Effector CD8-positive, alpha-beta T cell (primary cell): ENCODE data around the gene RSU1.
"Not testable (repeated sequence)": the region's sequence is repeated elsewhere in the genome, so short reads cannot be mapped to it uniquely, and the experiment has no call there.

ENCODE experiments used
- DNase-seq: peaks from one replicate; lab custom pipeline; 2025; lab: John Stamatoyannopoulos, UW

Gene RSU1

DNA sequence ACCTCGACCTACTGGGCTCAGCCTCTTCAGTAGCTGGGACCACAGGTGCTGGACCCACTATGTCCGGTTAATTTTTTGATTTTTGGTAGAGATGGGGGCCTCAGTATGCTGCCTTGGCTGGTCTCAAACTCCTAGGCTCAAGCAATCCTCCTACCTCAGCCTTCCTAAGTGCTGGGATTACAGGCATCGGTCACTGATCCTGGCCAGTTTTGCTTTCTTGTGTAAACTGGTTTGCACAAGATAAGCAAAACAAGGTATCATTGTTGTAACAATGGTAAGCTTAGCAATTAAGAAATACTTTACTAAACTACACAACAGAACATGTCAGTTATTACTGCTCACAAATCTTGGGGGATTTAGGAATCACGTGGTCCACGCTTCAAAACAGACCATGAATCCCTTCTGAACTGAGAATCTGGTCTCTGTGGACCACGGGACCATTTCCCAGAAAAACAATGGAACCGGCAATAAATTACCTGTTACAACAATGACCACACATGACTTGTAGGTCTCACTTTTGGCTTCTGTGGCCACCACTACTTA, 36.8 kb downstream of the RSU1 start:
- DNase-seq: no peak

DNA sequence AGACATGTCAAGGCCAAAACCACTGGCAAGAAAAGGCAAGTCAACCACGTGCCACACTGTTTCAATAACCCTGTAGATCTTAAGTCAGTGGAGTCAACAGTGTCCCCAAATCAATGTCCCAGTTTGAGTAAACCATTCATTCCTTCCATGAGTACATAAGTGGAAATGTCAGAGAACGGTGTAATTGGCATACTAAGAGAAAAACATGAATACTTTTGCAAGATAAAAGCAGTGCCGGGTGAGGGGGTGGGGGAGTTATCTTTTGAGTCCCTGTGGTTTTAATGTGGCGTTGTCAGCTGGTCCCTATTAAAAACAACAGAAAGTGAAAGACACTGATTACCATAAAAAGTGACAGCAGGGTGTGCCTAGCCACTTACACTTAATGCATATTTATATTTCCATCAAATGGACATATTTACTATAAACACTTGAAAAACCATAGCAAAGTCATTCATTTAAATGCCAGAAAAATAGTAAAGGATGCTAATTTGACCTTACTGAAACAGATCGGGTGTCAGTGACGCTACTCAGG, 37.8 kb downstream of the RSU1 start:
- DNase-seq: no peak

DNA sequence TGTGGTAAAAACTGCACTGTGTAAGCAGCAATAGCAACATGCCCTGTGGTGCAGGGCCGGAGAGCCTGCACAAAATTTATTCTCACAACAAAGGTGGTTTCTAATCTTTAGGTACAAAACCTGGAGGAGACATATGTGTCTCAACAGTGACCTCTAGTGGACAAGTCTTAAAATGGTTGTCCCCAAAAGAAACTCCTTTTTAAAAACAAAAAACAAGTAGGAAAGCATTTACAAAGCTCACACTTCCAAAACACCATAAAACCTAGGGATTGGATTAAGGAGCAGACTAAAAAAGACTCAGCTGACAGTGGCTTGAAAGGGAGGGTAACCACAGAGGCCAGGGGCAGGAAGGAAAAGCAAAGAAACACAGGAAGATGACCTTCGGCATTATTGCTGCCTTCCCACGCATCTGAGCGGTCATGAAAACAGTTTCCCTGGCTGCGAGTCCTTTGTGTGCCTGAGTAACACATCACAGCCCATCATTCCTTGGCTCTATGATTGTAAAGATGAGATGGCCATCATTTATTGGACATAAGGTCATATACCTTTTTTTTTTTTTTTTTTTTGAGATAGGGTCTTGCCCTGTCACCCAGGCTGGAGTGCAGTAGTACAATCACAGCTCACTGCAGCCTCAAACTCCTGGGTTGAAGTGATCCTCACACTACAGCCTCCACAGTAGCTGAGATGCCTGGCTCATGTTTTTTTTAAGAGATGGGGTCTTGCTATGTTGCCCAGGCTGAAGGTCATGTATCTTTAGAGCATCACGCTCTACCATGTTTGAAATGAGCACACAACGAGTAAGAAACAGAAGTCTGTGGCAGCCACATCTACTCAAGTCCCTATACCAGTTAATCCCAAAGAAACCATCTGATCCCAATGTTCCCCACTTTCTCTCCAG, 39.5 kb downstream of the RSU1 start:
- no peak for DNase-seq

DNA sequence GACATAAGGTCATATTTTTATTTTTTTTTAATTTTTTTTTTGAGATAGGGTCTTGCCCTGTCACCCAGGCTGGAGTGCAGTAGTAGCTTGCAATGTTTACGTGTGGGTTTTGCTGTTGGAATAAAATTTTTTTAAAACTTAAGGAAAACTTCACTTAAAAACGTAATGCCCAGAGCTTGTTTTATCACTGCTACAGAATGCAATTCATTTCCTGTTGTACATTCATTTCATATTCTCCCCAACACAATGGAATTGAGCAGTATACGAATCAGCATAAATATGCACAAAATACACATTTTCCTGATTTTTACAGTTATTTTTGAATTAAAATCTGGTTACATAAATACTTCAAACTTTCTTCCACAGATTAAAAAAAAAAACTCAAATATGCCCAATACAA, 40.3 kb downstream of the RSU1 start:
- no peak for DNase-seq

DNA sequence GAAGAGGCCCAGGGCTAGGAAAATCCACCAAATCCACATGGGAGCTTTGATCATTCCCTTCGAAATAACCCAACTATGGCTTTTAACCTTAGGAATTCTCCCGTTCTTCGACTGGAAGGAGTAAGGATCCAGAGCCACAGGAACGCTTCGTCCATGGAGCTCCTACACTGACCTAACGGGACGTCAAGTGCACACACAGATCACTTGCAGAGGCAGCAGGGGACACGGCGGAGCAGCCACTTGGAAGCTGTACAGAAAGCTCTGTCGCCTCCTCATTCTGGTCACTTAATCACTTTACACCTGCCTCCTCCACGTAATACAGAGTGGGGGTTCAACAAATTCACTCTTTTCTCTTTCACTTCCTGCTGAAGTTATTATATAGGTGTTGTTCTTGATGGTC, 43.9 kb downstream of the RSU1 start:
- DNase-seq: no peak

DNA sequence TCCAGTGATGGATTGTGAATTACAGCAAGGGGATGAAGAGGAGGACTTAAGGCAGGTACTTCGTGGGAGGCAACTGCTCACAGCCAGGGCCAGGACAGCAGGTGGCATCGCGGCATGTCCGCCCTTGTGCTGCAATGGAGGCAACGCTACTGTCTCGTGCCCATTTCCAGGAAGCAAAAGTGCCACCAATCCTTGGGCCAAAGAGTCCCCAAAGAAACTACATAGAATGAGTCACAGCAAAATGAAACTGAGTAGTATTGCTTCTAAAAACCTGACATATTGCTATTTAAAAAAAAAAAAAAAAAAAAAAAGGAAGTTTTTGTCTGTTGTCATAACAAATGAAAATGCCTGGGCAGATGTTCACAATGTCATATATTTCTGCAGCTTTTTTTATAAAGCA, 46.6 kb downstream of the RSU1 start:
- no peak for DNase-seq

DNA sequence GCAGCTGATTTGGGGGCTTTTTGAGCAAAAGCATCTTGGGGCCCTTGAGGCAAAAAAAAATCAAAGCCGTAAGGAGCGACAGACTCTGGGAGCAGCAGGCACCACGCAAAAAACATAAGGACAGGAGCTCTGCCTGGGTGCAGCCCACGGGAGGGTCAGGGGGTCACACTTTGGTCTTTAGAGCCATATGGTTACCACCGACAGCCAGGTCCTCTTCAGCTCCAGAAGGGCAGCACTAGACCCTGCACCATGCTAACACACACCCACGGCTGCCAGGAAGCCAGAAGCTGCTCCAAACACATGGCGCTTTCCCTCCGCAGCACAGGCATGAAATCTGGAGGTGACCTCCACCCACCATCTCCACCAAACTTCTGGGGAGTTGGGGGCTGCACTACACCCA, 47.1 kb downstream of the RSU1 start:
- DNase-seq: no peak

DNA sequence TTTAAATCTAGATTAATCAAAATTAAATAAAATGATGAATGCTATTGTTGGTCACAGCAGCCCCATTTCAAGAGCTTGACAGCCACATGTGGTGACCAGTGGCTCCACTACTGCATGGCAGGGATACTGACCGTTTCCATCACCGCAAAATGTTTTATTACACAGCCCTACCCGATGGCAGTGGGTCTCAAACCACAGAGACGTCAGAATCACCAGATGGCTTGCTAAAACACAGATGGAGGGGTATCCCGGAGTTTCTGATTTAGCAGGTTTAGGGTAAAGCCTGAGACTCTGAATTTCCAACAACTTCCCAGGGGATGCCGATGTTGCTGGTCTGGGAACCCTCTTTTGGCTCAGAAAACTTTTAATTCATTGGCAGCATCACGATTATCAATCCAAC, 47.9 kb downstream of the RSU1 start:
- no peak for DNase-seq

DNA sequence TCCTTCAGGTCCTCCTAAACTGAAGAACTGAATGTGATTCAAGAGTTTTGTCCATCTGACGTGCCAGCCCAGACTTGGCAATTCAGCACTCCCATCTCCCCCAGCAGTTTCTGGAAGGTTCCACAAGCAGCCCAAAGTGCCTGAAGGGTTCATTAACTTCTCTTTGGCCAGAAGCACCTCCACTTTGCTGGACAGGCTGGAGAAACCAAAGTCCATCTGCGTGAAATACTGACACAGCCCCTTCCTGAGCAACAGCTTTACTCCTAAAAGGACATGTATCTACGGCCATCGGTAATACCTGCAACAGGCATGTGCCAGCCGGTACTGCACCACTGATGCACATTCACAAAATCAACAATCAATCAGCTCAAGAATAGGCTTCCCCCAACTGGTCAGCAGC, 48.5 kb downstream of the RSU1 start:
- DNase-seq: no peak

DNA sequence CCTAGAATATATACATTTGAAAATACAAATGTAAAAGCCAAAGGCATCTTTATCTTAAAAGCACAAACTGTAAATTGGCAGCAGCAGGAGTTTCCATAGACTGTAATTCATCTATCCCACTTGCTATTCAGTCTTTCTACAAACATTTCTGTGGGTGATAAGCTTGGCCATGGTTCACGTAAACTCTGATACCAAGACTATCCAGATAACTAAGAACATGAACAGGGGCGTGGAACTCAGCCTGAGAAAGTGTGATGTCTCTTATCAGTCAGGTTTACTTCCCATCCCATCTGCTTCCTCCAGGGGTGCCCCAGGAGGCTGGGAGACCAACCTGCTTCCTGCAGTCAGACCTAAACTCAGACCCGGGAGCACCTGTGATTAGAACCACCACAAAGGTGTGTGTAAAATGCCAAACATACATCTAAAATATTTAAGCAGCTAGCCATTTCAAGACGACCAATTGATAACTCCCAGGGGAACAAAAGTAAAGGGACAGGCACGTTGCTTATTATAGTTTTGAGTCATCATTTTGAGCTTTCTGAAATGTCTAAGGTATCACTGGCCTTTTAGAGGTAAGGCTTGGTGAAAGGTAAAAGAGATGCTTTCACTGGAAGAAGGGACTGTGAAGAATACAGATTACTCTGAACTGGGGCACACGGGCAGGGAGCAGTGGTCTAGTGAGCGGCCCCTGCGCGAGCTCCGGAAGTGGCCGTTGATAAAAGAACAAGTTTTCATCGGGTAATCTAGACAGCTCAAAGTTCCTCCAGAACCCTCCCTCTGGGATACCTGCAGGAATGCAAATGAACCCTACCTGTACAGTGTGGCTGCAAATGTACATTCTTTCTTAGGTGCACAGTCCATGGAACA, 51.5 kb downstream of the RSU1 start:
- no peak for DNase-seq

DNA sequence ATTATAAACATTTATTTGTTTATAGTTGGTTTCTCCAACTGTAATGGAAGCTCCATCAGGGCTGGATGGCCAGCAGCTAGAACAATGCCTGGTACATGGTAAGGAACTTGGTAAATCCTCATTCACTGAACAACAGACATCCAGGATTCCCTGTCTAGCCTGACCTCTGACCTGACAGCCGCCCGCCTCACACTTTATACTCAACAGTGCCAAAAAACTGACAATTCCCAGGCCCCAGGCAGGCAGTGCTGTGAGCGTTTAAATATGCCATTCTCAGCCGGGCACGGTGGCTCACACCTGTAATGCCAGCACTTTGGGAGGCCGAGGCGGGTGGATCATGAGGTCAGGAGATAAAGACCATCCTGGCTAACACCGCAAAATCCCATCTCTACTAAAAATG, 55.9 kb downstream of the RSU1 start:
- no peak for DNase-seq

DNA sequence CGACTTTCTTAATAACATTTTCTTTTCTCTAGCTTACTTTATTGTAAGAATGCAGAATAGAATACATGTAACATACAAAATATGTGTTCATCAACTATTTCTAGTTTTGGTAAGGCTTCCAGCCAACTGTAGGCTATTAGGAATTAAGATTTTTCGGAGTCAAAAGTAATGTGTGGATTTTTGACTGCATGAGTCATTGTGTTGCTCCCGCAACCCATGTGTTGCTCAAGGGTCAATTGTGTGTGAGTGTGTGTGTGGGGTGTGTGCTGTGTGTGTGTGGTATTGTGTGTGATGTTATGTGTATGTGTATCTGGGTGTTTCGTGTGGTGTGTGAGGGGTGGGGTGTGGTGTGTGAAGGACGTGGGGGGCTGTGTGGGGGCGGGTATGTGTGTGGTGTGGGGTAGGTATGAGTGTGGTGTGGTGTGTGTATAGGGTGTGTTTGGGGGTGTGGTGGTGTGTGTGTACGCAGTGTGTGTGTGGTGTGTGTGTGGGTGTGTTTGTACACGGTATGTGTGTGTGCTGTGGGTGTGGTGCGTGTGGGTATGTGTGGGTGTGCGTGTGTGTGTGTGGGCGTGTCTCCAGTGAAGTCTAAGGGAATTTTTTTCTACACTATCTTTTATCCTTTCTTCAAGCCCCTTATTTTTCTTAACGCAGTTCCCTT, 60.5 kb downstream of the RSU1 start:
- DNase-seq: no peak

DNA sequence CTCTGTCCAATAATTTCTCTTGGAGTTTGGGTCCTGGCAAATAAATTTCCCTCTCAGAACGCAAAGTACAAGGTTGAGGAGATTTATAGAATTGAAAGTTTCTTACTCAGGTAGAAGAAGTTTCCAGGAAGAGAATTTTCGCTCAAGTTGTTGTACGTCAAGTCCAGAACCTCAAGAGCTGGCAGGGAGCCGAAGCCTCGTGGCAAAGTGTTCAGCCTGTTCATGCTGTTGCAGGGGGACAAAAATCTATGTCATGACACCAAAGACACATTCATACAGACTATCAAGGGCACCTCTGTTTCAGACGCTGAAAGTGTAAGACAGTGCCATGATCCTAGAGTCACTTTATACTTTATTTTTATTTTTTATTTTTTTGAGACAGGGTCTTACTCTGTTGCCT, 62.5 kb downstream of the RSU1 start:
- no peak for DNase-seq

DNA sequence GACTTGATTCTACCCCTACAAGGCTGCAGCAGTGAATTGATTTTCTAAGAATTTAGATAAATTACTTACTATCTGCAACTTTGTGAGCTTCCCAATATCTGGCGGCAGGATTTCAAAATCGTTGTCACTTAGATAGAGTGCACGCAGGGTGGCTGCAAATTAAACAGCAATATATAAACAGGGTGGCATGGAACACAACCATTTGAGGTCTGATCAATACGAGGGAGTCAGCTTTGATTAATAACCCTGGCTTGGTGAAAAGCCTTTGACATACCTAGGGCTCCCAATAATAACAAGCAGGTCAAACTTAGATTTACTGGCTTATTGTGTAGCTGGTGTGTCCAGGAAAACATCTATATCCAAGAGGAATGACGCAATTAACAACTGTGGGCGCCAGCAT, 64.4 kb downstream of the RSU1 start:
- DNase-seq: not testable (repeated sequence)

DNA sequence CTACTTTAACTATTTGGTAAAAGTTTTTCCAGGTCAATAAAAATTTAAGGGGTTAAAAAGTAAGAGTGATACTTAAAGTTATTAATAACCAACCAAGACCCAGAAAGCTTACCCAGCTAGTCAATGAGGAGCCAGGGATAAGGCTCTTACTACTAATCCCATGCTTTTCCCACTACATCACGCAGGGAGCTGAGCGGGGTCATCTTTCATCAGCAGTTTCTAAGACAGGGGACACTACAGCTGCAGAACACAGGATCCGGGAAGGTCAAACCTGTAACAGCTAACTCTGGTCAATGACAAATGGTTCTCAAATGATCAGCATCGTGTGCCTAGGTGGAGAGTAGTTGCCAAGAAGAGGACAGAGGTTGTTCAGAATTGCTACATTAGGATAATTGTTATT, 65.1 kb downstream of the RSU1 start:
- DNase-seq: no peak

DNA sequence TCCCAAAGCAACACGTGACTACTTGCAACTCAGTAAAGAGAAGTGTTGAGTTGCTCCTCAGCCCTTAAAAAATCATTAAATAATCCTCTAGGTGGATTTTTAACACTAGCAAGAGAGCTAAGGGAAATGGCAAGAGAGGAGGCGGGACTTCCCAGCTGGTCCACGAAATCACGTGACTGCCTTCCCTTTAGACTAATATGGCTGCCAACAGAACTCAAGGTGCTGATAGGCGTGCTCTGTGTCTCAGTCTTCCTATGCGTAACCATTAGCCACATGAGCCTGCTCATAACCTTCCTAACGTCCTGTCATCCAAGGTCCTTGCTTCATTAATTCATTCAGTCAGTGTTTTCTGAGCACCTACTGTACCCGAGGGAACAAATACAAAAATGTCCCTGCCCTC, 66.0 kb downstream of the RSU1 start:
- no peak for DNase-seq

DNA sequence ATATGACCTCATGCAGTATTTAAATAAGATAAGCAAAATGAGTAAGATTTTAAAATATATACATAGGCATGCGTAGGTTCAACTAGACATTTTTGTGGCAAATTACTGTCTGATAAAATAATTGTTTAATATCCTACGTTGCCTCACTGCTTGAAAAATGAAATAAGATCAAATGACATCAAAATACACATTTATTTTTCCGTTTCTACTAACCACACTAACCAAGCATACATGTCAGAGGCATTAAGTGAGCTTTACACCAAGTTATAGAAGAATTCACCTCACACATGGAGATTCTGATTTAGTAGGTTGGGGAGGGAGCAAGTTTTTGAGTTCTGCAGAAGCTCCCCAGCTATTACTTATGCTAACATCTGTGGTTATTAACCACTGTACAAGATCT, 66.8 kb downstream of the RSU1 start:
- no peak for DNase-seq

DNA sequence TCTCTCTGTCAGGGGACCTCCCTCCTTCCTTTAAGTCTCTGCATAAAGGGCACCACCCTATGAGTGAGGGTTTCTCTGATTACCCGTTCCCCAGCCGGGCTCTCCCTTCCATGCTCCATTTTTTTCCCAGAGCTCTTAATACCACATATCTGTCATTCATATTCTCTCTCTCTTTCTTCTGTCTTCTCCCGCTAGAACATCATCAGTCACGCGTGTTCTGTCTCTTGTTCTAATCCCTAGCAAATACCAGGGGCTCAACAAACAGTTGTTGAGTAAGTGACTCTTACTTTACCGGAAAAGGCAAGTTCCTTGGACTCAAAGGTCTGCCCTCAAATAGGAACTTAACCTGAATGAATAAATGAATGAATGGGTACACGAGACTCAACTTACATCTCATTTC, 68.5 kb downstream of the RSU1 start:
- no peak for DNase-seq

DNA sequence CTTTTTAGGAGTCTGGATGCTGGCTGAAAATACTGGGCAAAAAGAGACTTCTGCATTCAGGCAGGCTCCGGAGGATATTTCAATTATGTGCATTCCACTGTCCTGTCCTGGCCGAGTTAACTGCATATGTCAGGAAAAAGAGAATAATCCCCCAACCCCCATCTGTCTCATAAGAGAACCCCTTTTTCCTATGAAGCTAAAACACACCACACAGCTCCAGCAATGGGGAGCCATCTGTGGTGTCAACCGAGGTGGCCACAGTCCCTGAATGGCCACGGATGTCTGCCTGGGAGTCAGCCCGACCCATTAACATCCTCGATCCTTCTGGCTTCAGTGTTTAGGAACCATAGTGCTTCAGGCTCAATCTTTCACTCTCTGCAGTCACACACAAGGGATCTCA, 70.4 kb downstream of the RSU1 start:
- no peak for DNase-seq

DNA sequence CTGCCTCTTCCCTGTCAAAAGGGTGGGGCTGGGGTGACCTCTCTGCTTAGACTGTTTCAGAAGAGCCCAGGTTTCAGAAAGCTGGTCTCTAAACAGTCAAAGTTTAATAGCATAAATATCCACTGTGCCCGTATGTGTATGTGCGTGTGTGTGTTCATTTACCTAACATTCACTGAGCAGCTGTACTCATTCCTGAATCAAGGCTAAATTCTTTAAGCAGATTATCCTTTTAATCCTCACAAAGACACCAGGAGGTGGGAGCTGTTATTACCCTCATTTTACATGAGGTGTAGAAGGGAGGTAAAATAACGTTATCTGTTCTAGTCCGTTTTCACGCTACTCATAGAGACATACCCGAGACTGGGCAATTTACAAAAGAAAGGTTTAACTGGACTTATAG, 72.2 kb downstream of the RSU1 start:
- no peak for DNase-seq

DNA sequence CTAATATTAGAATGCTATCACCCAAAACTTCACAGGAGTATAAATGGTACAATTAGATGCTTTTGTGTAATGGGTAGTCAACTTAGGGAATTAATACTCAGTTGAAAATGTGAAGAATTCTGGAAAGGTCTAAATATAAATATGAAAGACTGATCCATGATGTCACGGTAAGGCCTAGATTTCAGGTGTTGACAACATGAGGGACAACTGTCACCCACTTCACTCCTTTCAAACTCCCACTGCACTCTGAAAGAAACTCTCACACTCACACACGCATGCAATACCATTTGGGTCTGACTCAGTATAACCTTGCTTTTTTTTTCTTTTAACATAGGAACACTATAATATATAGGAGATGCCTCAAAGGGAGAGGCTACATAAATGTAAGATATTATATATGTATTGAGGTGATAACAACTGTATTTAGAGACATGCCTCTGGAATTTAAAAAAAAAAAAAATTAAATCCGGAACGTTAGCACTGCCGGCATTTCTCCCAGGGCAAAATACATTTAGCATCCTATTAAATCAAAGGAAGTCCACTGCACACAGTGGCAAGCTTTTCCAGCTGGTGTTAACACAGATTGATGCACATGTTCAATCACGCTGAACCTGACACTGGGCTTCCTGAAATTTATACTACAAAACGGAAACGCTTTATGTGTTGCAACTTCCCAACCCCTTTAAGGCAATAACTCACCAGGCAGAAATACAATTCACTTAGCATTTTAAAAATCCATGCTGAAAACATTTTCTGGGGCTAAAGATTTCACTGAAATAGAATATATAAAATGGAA, 74.9 kb downstream of the RSU1 start:
- no peak for DNase-seq
